ENCODE measurements around the gene FANCD2OS.

DNA sequence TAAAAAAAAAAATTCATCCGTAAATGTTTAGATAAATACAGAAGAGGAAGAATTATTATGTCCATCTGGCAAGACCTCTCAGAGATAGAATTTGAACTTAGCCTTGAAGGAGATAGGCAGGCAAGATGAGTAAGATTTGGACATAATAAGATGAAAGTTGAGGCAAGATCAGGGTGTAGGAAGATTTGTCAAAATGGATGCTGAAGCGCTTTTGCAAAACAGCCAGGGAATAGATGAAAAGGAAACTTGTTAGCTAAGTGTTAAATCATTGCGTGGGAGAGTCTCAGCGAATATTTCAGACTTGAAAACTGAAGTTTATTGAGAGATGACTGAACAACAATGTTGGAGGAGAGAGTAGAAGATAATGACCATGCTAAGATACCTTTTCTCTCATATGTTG lies 14.7 kb upstream of the FANCD2OS start:
- no peak for TF ChIP-seq CTCF (IDR thresholded peaks at IDR 0.05; ENCODE audit: insufficient read depth, low read length)
- no peak for TF ChIP-seq REST (IDR thresholded peaks at IDR 0.05; ENCODE audit: insufficient replicate concordance, low read depth)
- TF ChIP-seq POLR2AphosphoS5 (IDR thresholded peaks at IDR 0.05; ENCODE audit: low read depth), result no peak

Data from HL-60 (cell line).